Activated T-cell treated with anti-CD3 and anti-CD28 coated beads for 24 hours (primary cell): ENCODE measurements around the gene ZSWIM3.
"Not testable (repeated sequence)": the region's sequence is repeated elsewhere in the genome, so short reads cannot be mapped to it uniquely, and the experiment has no call there.

Source experiments
- DNase-seq: peaks from one replicate; pipeline ENCODE4 v3.0.0-alpha.2; 2020; ENCODE audit warnings: low read depth

The ZSWIM3 gene

DNA sequence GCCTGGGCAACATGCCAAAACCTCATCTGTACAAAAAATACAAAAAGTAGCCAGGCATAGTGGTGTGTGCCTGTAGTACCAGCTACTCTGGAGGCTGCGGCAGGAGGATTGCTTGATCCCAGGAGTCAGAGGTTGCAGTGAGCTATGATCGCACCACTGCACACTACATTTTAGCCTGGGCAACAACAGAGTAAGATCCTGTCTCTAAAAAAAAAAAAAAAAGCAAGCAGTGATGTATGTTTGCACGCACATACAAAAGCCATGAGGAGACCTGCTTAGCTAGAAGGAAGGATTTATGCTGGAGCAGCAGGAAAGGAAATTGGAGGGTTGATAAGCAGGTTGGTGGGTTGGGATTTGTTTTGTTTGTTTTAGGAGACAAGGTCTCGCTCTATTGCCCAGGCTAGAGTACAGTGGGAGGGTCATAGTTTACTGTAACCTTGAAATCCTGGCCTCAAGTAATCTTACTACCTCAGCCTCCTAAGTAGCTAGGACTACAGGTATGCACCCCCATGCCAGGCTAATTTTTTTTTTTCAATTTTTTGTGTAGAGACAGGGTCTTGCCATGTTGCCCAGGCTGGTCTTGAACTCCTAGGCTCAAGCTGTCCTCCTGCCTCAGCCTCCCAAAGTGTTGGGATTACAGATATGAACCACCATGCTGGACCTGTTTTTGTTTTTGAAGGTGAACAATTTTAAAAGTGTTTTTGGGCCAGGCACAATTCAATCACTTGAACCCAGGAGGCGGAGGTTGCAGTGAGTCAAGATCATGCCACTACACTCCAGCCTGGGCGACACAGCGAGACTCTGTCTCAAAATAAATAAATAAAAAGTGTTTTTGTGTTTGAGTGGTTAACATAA, 4.0 kb downstream of the ZSWIM3 start:
- no peak for DNase-seq

- DNase-seq, result no peak
Measured at GRCh38 chr20:45863543-45864470, 6.4 kb downstream of the ZSWIM3 start.

- DNase-seq, result no peak
Measured at GRCh38 chr20:45866454-45866853, 9.0 kb downstream of the ZSWIM3 start.

DNA sequence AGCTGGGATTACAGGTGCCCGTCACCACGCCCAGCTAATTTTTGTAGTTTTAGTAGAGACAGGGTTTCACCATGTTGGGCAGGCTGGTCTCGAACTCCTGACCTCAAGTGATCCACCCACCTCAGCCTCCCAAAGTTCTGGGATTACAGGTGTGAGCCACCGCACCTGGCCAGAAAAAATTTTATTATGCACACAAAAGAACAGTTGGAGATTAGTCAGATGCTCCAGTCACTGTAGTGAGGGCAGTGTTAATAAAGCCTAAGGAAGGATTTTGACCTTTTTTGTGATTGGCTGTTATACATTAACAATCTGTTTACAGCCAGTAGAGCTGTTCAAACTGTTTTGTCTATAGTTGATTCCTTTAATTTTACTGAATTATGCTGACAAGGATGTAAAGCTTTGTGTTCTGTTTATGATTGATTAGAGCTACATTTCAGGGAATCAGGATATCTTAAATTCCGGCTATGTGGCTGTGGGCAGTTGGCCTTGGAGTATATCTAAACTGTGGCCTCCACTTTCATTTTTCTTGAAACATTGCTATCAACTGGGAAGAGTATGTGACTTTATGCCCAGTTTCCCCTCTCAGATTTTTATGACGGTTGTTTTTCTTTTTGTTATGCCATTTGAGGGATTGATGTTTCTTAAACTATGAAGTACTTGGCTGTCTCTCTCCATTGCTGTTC, 9.9 kb downstream of the ZSWIM3 start:
- DNase-seq, result no peak

- no peak for DNase-seq
Measured at GRCh38 chr20:45867819-45868176, 10.4 kb downstream of the ZSWIM3 start.

GRCh38 chr20:45872626-45873025, 15.2 kb downstream of the ZSWIM3 start:
- no peak for DNase-seq

GRCh38 chr20:45873409-45874103, 16.1 kb downstream of the ZSWIM3 start:
- DNase-seq, result no peak

GRCh38 chr20:45874104-45874481, 16.7 kb downstream of the ZSWIM3 start:
- DNase-seq, result not testable (repeated sequence)

DNA sequence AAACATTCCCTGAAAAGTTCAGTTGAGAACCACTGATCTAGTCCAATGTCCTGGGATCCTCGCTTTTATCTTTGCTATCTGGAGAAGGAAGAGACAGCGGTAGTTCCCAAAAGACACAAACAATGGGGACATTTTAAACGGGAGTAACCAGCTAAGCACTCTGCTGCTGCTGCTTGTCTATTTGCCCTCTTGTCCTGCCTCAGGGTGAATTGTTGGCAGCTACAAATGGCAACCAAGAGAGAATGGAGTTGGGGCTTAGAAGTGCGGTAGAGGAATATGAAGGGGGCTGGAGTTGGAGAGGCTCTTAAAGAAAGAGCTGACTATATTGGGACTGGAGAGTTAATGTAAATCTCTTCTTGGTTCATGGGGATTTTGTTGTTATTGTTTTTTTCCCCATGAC, 17.2 kb downstream of the ZSWIM3 start:
- no peak for DNase-seq

DNA sequence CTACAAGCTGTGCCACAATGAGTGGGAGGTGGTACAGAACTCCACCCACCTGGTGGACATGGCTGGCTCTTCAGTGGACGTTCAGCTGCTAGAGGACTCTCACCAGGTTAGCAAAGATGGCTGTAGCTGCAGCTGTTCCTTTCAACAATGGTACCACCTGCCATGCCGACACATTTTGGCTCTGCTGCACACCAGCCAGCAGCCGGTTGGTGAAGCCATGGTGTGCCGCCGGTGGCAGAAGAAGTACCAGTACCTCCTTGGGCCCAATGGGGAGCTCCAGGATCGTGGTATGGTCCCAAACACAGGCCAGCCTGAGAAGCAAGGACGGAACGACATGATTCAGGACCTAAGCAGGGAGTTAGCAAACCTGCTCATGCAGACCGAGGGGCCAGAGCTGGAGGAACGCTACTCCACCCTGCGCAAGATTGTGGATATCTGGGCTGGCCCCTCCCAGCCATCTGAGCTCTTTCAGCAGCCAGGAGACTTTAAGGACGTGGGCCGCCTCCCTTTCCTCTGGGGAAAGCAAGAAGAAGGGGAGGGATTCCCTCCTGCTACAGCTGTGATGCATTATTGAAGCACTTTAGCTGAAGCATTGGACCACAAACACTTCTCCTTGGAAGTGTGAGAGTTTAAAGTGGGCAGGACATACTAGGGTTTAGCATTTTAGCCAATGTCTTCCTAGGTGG, 20.8 kb downstream of the ZSWIM3 start:
- no peak for DNase-seq

DNA sequence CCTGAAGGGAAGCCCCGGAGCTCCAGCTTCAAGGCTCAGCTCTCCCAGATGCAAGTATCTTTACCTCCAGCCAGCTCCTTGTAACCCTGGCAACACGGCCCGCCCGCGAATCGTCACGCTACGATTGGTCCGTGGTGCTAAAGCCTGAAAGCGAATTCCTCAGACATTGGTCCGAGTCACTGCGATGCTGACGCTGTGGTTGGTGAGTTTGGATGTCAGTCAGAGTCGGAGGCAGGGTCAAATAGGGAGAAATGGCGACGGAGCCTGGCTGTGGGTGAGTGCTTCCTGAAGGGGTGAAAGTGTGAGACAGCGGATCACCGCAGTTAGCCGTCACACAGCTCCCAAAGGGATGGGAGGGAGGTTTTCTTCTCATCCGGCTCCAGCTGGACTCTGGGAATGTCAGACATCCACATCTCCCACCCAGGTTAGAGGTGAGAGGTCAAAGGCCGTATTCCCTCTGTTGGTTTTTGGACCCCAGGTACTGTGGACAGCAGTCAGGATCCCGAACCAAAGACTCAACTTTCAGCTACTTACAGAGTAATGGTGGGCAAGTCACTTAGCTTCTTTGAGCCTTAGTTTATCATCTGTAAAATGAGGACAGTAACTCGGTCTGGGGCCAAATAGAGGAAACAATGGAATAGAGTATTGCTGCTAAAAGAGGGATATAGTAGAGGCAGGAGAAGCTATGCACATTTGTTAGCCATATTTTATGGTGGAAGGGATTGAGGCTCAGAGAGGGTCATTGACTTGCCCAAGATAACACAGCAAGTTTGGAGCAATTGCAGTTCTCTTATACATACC, 23.8 kb downstream of the ZSWIM3 start, which contains the start of gene ZSWIM1:
TSS of gene ZSWIM1 (plus strand) at position 240 of the 801 bp plus-strand sequence. CDS start 1,366 bp downstream, outside the sequence.
- peak; percentile 98 for DNase-seq

DNA sequence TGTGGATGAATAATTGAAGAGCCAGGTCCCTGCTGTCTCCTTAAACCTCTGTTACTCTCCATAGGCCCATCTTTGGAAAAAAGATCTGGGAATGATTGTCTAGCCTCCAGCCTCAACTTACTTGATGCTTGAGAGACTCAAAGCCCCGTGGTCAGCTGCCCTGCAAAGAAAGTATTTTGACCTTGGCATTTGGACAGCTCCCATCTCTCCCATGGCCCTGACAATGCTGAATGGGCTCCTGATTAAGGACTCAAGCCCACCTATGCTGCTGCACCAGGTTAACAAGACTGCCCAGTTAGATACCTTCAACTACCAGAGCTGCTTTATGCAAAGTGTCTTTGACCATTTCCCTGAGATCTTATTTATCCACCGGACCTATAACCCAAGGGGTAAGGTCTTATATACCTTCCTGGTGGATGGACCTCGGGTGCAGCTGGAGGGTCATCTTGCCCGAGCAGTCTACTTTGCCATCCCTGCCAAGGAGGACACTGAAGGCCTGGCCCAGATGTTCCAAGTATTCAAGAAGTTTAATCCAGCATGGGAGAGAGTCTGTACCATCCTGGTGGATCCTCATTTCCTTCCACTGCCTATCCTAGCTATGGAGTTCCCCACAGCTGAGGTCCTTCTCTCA, 25.2 kb downstream of the ZSWIM3 start:
- no peak for DNase-seq

GRCh38 chr20:45883100-45883469, 25.7 kb downstream of the ZSWIM3 start:
- DNase-seq, result no peak

GRCh38 chr20:45886590-45887345, 29.4 kb downstream of the ZSWIM3 start:
- no peak for DNase-seq

DNA sequence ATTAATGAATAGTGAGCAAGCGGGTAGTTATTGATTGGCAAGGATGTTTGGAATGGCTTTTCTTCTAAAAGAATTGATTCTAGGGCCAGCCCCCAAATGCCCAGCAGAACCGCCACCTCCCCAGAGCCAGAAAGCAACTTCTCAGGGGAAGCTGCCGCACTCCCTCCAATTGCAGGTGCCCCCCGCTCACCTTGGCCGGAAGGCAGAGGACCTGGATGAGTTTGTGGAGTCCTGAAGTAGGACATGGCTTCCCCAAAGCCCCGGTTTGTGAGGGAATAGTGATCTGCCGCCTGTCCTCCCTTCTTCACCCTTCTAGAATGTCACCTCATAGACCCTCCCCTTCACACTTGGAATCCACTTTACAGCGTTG, 29.9 kb downstream of the ZSWIM3 start, which contains the start of gene SPATA25:
TSS of gene SPATA25 (minus strand) at position 277 of the 370 bp plus-strand sequence. CDS start at position 245, 32 bp downstream.
- DNase-seq, result no peak

GRCh38 chr20:45888681-45889080, 31.3 kb downstream of the ZSWIM3 start:
- DNase-seq, result no peak

GRCh38 chr20:45890077-45890984, 32.9 kb downstream of the ZSWIM3 start:
- DNase-seq, result peak; percentile 20
